ENCODE measurements around the gene SLC46A2. TPM values are rescaled to one million over a fixed set of nuclear protein-coding genes. Genes with fewer than 3 reads are reported as not detected.

SLC46A2 gene
- total and polyA plus RNA-seq, 2 of the 13 experiments (the other 11 are each of a cell fraction or from before 2014, with no cell fraction given), result not detected

DNA sequence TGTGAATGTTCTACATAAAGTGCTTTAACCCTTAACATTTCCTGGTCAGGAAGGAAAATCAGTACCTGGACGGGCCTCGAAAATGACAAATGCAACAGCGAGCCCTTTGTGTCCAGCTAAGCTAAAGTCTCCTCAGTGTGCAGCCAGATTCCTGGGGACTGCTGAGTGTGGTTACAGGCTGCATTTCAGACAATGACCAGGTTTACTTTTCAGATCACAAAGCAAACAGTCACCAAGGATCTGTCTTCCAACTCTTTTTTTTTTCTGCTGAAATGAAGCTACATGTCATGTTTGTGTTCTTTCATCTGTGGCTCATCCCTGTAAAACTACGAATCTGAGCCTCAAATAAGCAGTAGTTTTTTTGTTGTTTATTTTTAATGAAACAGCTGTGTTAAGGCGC lies 20.8 kb downstream of the SLC46A2 start (continued):
- no peak for TF ChIP-seq AGO1 (IDR thresholded peaks at IDR 0.05; ENCODE audit: low read depth, low read length, poor library complexity, severe bottlenecking)
- no peak for TF ChIP-seq SAFB2 (CRISPR knock-in tag; IDR thresholded peaks at IDR 0.05; ENCODE audit: borderline replicate concordance, low read depth)
- TF ChIP-seq ELF3 (CRISPR knock-in tag; IDR thresholded peaks at IDR 0.05), result no peak
- TF ChIP-seq SMC3 (IDR thresholded peaks at IDR 0.05; ENCODE audit: low read length), result no peak
- TF ChIP-seq, protein P1, sequence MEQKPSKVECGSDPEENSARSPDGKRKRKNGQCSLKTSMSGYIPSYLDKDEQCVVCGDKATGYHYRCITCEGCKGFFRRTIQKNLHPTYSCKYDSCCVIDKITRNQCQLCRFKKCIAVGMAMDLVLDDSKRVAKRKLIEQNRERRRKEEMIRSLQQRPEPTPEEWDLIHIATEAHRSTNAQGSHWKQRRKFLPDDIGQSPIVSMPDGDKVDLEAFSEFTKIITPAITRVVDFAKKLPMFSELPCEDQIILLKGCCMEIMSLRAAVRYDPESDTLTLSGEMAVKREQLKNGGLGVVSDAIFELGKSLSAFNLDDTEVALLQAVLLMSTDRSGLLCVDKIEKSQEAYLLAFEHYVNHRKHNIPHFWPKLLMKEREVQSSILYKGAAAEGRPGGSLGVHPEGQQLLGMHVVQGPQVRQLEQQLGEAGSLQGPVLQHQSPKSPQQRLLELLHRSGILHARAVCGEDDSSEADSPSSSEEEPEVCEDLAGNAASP (CRISPR knock-in tag; IDR thresholded peaks at IDR 0.05; ENCODE audit: borderline replicate concordance), result 0 out of 2 replicates have a peak, but pooled peaks have one; percentile 20
- TF ChIP-seq TARDBP (CRISPR knock-in tag; IDR thresholded peaks at IDR 0.05), result no peak
- TF ChIP-seq MBNL3 (CRISPR knock-in tag; conservative IDR thresholded peaks at IDR 0.05), result no peak
- no peak for TF ChIP-seq ZSCAN30 (CRISPR knock-in tag; IDR thresholded peaks at IDR 0.05)
- no peak for TF ChIP-seq MLLT10 (CRISPR knock-in tag; IDR thresholded peaks at IDR 0.05)
- TF ChIP-seq, protein P2, sequence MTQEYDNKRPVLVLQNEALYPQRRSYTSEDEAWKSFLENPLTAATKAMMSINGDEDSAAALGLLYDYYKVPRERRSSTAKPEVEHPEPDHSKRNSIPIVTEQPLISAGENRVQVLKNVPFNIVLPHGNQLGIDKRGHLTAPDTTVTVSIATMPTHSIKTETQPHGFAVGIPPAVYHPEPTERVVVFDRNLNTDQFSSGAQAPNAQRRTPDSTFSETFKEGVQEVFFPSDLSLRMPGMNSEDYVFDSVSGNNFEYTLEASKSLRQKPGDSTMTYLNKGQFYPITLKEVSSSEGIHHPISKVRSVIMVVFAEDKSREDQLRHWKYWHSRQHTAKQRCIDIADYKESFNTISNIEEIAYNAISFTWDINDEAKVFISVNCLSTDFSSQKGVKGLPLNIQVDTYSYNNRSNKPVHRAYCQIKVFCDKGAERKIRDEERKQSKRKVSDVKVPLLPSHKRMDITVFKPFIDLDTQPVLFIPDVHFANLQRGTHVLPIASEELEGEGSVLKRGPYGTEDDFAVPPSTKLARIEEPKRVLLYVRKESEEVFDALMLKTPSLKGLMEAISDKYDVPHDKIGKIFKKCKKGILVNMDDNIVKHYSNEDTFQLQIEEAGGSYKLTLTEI (CRISPR knock-in tag; conservative IDR thresholded peaks at IDR 0.05), result no peak
- TF ChIP-seq, protein P3, sequence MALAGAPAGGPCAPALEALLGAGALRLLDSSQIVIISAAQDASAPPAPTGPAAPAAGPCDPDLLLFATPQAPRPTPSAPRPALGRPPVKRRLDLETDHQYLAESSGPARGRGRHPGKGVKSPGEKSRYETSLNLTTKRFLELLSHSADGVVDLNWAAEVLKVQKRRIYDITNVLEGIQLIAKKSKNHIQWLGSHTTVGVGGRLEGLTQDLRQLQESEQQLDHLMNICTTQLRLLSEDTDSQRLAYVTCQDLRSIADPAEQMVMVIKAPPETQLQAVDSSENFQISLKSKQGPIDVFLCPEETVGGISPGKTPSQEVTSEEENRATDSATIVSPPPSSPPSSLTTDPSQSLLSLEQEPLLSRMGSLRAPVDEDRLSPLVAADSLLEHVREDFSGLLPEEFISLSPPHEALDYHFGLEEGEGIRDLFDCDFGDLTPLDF (CRISPR knock-in tag; IDR thresholded peaks at IDR 0.05), result no peak
- no peak for TF ChIP-seq ZNF484 (CRISPR knock-in tag; IDR thresholded peaks at IDR 0.05; ENCODE audit: borderline replicate concordance, low read depth)
- peak; percentile 68 for TF ChIP-seq BCL6 (CRISPR knock-in tag; IDR thresholded peaks at IDR 0.05)
- TF ChIP-seq, protein P4, sequence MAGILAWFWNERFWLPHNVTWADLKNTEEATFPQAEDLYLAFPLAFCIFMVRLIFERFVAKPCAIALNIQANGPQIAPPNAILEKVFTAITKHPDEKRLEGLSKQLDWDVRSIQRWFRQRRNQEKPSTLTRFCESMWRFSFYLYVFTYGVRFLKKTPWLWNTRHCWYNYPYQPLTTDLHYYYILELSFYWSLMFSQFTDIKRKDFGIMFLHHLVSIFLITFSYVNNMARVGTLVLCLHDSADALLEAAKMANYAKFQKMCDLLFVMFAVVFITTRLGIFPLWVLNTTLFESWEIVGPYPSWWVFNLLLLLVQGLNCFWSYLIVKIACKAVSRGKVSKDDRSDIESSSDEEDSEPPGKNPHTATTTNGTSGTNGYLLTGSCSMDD (CRISPR knock-in tag; IDR thresholded peaks at IDR 0.05), result no peak
- TF ChIP-seq, protein P5, sequence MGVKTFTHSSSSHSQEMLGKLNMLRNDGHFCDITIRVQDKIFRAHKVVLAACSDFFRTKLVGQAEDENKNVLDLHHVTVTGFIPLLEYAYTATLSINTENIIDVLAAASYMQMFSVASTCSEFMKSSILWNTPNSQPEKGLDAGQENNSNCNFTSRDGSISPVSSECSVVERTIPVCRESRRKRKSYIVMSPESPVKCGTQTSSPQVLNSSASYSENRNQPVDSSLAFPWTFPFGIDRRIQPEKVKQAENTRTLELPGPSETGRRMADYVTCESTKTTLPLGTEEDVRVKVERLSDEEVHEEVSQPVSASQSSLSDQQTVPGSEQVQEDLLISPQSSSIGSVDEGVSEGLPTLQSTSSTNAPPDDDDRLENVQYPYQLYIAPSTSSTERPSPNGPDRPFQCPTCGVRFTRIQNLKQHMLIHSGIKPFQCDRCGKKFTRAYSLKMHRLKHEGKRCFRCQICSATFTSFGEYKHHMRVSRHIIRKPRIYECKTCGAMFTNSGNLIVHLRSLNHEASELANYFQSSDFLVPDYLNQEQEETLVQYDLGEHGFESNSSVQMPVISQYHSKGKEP (CRISPR knock-in tag; IDR thresholded peaks at IDR 0.05), result no peak
- TF ChIP-seq ZNF747 (CRISPR knock-in tag; IDR thresholded peaks at IDR 0.05; ENCODE audit: borderline replicate concordance), result no peak
- TF ChIP-seq NFE2 (CRISPR knock-in tag; IDR thresholded peaks at IDR 0.05), result no peak
- TF ChIP-seq THYN1 (CRISPR knock-in tag; IDR thresholded peaks at IDR 0.05; ENCODE audit: borderline replicate concordance, low read depth), result no peak
- TF ChIP-seq ZBTB8A (CRISPR knock-in tag; IDR thresholded peaks at IDR 0.05; ENCODE audit: borderline replicate concordance, low read depth), result no peak
- no peak for TF ChIP-seq PHF5A (CRISPR knock-in tag; IDR thresholded peaks at IDR 0.05; ENCODE audit: low read depth, unreplicated experiment)
- TF ChIP-seq, protein P6, sequence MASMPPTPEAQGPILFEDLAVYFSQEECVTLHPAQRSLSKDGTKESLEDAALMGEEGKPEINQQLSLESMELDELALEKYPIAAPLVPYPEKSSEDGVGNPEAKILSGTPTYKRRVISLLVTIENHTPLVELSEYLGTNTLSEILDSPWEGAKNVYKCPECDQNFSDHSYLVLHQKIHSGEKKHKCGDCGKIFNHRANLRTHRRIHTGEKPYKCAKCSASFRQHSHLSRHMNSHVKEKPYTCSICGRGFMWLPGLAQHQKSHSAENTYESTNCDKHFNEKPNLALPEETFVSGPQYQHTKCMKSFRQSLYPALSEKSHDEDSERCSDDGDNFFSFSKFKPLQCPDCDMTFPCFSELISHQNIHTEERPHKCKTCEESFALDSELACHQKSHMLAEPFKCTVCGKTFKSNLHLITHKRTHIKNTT (CRISPR knock-in tag; IDR thresholded peaks at IDR 0.05), result no peak
- TF ChIP-seq ZNF430 (CRISPR knock-in tag; IDR thresholded peaks at IDR 0.05), result no peak
- no peak for TF ChIP-seq CHD4 (IDR thresholded peaks at IDR 0.05; ENCODE audit: borderline replicate concordance, low read length)
